Measurements from ENCODE around the gene SLC31A2.
"Not testable (repeated sequence)": the region's sequence is repeated elsewhere in the genome, so short reads cannot be mapped to it uniquely, and the experiment has no call there.

Gene SLC31A2

DNA sequence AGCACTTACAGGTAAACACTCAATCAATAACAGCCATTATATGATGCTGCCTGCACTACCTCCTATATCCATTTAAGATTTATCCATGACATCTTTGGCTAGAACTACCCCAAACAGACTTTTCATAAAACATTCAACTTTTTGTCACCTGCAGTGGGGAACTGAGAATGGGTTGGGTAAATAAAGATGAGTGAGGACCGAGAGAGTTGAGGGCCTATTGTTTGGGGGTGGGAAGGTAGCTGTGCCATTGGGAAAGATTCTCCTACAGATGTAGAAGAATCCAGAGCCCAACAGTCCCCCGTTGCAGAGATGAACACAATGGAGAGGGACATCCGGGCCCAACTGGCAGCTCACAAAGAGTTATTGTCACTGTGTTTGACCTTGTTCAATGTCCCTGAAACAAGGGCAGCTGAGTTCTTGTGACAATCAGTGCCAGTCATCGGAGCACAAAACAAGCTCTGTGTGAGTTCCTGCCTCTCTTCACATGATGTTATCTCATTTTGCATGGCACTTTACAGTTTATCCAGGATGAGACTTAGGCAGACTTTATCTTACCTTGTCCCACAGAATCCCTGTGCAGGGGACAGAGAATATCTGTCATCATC lies 11.5 kb upstream of the SLC31A2 start:
- Mint-ChIP-seq H3K9me3 (peaks cover 26% of the 10 kb centered on the region), H3K4me3 (no peak overlapping the region), H3K4me1 (no peaks in the 10 kb centered on the region), H3K27ac (no peak overlapping the region), H3K27me3 (ENCODE audit: low read depth, poor library complexity) (peaks cover 39% of the 10 kb centered on the region), H3K36me3 (ENCODE audit: low read depth) (no peaks in the 10 kb centered on the region)
- DNase-seq = no peak
- TF ChIP-seq, protein P1, sequence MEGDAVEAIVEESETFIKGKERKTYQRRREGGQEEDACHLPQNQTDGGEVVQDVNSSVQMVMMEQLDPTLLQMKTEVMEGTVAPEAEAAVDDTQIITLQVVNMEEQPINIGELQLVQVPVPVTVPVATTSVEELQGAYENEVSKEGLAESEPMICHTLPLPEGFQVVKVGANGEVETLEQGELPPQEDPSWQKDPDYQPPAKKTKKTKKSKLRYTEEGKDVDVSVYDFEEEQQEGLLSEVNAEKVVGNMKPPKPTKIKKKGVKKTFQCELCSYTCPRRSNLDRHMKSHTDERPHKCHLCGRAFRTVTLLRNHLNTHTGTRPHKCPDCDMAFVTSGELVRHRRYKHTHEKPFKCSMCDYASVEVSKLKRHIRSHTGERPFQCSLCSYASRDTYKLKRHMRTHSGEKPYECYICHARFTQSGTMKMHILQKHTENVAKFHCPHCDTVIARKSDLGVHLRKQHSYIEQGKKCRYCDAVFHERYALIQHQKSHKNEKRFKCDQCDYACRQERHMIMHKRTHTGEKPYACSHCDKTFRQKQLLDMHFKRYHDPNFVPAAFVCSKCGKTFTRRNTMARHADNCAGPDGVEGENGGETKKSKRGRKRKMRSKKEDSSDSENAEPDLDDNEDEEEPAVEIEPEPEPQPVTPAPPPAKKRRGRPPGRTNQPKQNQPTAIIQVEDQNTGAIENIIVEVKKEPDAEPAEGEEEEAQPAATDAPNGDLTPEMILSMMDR (IDR thresholded peaks at IDR 0.05) = no peak

DNA sequence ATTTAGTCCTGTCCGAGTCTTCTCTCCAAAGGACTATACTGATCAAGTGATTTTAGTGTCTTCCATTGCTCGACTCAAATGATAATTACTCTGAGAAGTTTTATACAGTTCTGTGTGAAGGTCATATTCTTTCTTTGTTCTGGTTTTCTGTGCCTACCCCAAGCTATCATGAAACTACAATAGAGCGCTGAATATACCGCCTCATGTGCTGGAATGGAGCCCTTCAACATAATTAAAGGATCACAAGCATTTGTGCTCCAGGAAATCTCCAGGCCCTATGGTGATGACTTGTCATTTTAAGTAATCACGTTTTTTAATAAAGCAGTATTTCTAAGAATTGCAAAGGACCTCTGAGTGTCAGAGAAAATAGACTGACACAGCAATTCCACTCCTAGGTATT lies 10.9 kb upstream of the SLC31A2 start:
- Mint-ChIP-seq H3K27me3 (ENCODE audit: low read depth, poor library complexity) (peaks cover 40% of the 10 kb centered on the region), H3K36me3 (ENCODE audit: low read depth) (no peaks in the 10 kb centered on the region), H3K27ac (no peak overlapping the region), H3K9me3 (peaks cover 33% of the 10 kb centered on the region), H3K4me3 (no peak overlapping the region), H3K4me1 (no peaks in the 10 kb centered on the region)
- no peak for DNase-seq
- TF ChIP-seq, protein P1 (IDR thresholded peaks at IDR 0.05) = no peak

DNA sequence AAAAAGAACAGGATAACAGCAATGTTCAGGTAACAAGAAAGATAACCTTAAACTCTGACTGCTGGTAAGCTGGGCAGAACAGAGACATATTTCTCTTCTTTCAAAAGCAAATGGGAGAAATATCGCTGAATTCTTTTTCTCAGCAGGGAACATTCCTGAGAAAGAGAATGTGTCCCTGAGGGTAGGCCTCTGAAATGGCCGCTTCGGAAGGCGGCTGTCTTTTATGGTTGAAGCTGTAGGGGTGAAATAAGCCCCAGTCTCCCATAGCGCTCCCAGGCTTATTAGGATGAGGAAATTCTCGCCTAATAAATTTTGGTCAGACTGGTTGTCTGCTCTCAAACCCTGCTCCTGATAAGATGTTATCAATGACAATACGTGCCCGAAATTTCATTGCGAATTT lies 9.9 kb upstream of the SLC31A2 start:
- Mint-ChIP-seq H3K9me3 (peaks cover 33% of the 10 kb centered on the region), H3K27me3 (ENCODE audit: low read depth, poor library complexity) (peaks cover 43% of the 10 kb centered on the region)
- not testable (repeated sequence) for H3K4me1 Mint-ChIP-seq; H3K36me3 Mint-ChIP-seq (ENCODE audit: low read depth); H3K4me3 Mint-ChIP-seq; H3K27ac Mint-ChIP-seq; DNase-seq

DNA sequence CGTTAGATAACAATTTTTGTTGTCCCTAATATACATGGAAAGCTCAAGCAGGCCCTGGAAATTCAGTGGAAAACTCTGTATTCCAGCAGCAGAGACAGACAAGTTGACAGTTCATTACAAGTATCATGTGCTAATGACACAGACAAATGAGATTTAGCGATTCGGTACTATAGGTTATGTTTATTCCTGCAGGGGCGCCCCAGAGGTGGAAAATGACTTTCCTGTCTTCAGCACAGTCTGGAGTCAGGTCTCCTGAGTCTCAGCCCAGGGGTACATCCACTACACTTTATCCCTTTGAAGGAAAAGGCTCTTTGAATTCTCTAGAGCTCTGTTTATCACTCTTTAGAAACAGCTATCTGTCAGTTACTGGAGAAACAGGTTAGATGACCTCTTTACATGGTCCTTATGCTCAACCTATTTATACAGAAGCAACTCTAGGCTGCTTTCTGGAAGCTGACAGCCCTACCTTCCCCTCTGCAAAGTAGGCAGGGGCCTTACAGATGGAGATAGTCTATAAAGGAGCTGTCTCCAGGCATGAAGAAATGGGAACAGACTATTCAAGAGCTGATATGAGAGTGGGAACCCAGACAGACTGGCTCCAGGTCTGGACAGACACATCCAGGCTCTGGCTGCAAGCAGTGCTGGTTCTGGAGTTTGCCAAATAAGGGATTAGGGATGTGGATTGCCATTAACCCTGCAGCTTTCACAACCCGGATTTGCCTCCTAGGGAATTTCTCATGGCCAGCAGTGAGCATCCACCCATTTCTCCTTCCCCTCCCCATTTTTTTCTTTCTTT lies 7.2 kb upstream of the SLC31A2 start:
- H3K27ac Mint-ChIP-seq = no peak overlapping the region
- no peaks in the 10 kb centered on the region for H3K36me3 Mint-ChIP-seq (ENCODE audit: low read depth)
- DNase-seq = no peak
- H3K4me3 Mint-ChIP-seq = no peak overlapping the region
- TF ChIP-seq, protein P1 (IDR thresholded peaks at IDR 0.05) = no peak
- peaks cover 33% of the 10 kb centered on the region for H3K9me3 Mint-ChIP-seq
- H3K4me1 Mint-ChIP-seq = no peaks in the 10 kb centered on the region
- peaks cover 45% of the 10 kb centered on the region for H3K27me3 Mint-ChIP-seq (ENCODE audit: low read depth, poor library complexity)

DNA sequence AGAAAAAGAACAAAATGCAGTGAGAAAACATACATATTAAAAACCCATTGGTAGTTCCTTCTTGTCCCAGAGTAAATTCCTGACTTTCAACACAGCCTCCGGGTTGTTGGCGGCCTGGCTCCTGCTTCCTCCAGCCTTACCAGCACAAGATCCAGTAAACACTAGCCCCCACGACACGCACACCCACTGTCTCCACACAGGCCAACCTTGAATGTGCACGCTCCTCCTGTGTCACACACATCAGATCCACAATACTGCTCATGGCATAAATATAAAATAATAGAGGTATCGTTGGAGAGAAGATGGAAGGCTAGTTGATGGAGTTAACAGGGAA lies 2.5 kb upstream of the SLC31A2 start:
- DNase-seq = no peak
- peaks cover 11% of the 10 kb centered on the region for H3K4me1 Mint-ChIP-seq
- no peaks in the 10 kb centered on the region for H3K36me3 Mint-ChIP-seq (ENCODE audit: low read depth)
- H3K27me3 Mint-ChIP-seq (ENCODE audit: low read depth, poor library complexity) = peaks cover 60% of the 10 kb centered on the region
- H3K4me3 Mint-ChIP-seq = no peak overlapping the region
- H3K9me3 Mint-ChIP-seq = peaks cover 6% of the 10 kb centered on the region
- TF ChIP-seq, protein P1 (IDR thresholded peaks at IDR 0.05) = no peak
- no peak overlapping the region for H3K27ac Mint-ChIP-seq

DNA sequence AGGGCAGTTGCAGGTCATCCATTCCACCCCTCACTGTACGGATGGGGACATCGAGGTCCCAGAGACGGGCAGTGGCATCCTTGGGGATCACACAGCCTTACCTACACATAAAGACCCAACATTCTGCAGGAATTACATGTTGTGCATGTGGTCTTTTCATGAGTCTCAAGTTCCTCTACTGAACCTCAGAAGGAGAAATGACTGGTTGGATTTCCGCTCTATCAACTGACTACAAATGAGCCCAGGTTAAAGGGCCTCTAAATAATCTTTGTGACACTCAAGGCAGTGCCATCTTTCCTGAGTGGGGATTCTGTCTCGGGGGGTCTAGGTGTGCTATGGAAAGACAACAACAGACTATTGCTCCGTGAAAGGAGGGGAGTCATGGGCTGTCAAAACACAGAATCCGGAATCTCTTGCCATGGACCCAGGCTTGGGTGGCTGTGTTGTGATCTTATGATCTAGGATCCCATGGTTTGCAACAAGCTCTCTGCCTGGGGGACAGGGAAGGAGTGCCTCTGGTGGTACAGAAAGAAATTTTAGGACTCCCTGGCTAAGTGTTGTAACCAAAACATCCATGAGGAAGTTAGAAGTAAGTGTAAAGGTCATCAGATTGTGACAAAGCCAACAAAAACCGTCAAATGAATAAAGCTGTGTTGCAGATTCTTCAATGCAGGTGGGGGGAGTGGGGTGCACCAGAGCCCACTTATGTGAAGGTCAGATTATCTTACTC lies 1.9 kb upstream of the SLC31A2 start:
- no peak overlapping the region for H3K4me3 Mint-ChIP-seq
- DNase-seq = no peak
- peaks cover 66% of the 10 kb centered on the region for H3K27me3 Mint-ChIP-seq (ENCODE audit: low read depth, poor library complexity)
- TF ChIP-seq, protein P1 (IDR thresholded peaks at IDR 0.05) = no peak
- peaks cover 6% of the 10 kb centered on the region for H3K9me3 Mint-ChIP-seq
- H3K36me3 Mint-ChIP-seq (ENCODE audit: low read depth) = no peaks in the 10 kb centered on the region
- no peak overlapping the region for H3K27ac Mint-ChIP-seq
- H3K4me1 Mint-ChIP-seq = peaks cover 11% of the 10 kb centered on the region

DNA sequence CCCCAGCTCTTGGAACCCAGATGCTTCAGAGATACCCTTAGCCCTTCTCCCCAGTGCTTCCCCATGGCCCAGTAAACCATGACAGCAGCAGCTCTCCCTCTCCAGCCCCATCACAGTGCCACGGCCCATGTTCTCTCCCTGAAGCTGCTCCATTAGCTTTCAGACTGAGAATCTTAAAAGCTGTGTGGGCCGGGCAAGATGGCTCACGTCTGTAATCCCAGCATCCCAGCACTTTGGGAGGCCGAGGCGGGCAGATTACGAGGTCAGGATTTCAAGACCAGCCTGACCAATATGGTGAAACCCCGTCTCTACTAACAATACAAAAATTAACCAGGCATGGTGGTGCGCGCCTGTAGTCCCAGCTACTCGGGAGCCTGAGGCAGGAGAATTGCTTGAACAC lies 1.2 kb upstream of the SLC31A2 start:
- H3K27ac Mint-ChIP-seq; H3K4me3 Mint-ChIP-seq; DNase-seq; H3K36me3 Mint-ChIP-seq (ENCODE audit: low read depth); H3K9me3 Mint-ChIP-seq: not testable (repeated sequence)
- Mint-ChIP-seq H3K4me1 (peaks cover 11% of the 10 kb centered on the region), H3K27me3 (ENCODE audit: low read depth, poor library complexity) (peaks cover 66% of the 10 kb centered on the region)

Data from nephron progenitor cell (in vitro differentiated cells).